Endothelial cell (in vitro differentiated cells): ENCODE results near the gene TUBA1B. TPM values are rescaled to one million over a fixed set of nuclear protein-coding genes. Genes with fewer than 3 reads are reported as not detected.

ENCODE experiments used
- DNase-seq: peaks from one replicate; pipeline ENCODE4 v3.0.0; 2021; ENCODE audit warnings: low spot score
- H3K27ac Mint-ChIP-seq: one replicate; pipeline ENCODE4 v1.8.0; 2021; ENCODE audit warnings: mixed read lengths, inconsistent platforms; ENCODE audit not compliant: unreplicated experiment
- H3K27me3 Mint-ChIP-seq: one replicate; pipeline ENCODE4 v1.8.0; 2021; ENCODE audit warnings: mild to moderate bottlenecking, moderate library complexity, mixed read lengths, inconsistent platforms; ENCODE audit not compliant: unreplicated experiment
- H3K36me3 Mint-ChIP-seq: one replicate; pipeline ENCODE4 v1.8.0; 2021; ENCODE audit warnings: mild to moderate bottlenecking, low read depth, mixed read lengths, inconsistent platforms; ENCODE audit not compliant: unreplicated experiment
- H3K4me1 Mint-ChIP-seq: one replicate; pipeline ENCODE4 v1.8.0; 2021; ENCODE audit warnings: mild to moderate bottlenecking, mixed read lengths, inconsistent platforms; ENCODE audit not compliant: unreplicated experiment
- H3K4me3 Mint-ChIP-seq: one replicate; pipeline ENCODE4 v1.8.0; 2021; ENCODE audit warnings: mild to moderate bottlenecking, mixed read lengths, inconsistent platforms; ENCODE audit not compliant: unreplicated experiment
- H3K9me3 Mint-ChIP-seq: one replicate; pipeline ENCODE4 v1.8.0; 2021; ENCODE audit warnings: mixed read lengths, inconsistent platforms; ENCODE audit not compliant: unreplicated experiment
- CTCF ChIP-seq: fragments of 200-600 bp; sonication (generic); IDR thresholded peaks from one replicate; pipeline ENCODE4 v1.5.0; 2021; ENCODE audit warnings: antibody characterized with exemption; ENCODE audit not compliant: unreplicated experiment
- total RNA-seq: library from RNA; stranded (reverse); fragmentation: NEBNext Ultra II Directional; extraction: Animal tissue kit (Norgen Biotek cat#: 25700); gene quantifications from one replicate; pipeline ENCODE4 v1.2.1, GENCODE V29; 2021; ENCODE audit not compliant: unreplicated experiment

The TUBA1B gene
- total RNA-seq, 1 donor from 2014 or later: 915 TPM

- Mint-ChIP-seq H3K27me3 (peaks cover 11% of the 10 kb centered on the region), H3K4me3 (no peak overlapping the region), H3K36me3 (no peaks in the 10 kb centered on the region), H3K4me1 (peaks cover 9% of the 10 kb centered on the region), H3K9me3 (no peaks in the 10 kb centered on the region), H3K27ac (no peak overlapping the region)
- DNase-seq: no peak
- TF ChIP-seq CTCF: no peak
Measured at GRCh38 chr12:49084438-49084837, 46.8 kb downstream of the TUBA1B start.

DNA sequence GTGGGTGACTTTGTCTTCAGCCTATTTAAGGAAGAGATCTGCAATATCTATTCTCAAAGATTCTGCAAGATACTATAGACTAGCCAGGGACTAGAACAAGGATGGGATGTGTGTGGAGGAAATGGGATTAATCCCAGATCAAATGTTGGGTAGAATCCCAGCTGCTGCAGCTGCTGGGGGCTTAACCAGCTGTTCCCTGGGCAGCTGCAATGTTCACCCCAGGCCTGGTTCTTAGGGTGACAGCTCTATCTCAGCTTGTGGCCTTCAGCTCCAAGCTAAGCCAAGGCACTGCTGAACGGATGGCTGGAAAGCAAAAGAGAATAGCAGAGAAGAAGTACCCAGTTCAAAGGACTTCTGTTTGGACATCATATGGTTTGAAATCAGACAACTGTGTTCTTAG, 51.4 kb downstream of the TUBA1B start:
- Mint-ChIP-seq H3K27ac (no peak overlapping the region), H3K36me3 (no peaks in the 10 kb centered on the region), H3K4me3 (no peak overlapping the region), H3K9me3 (no peaks in the 10 kb centered on the region), H3K4me1 (no peaks in the 10 kb centered on the region), H3K27me3 (peaks cover 3% of the 10 kb centered on the region)
- no peak for TF ChIP-seq CTCF
- DNase-seq: no peak

Other genes with a start within 250 kb of the TUBA1B start
- 16.0 TPM for gene FKBP11, start 205.9 kb downstream of the TUBA1B start, total RNA-seq
- gene ARF3, start 173.9 kb downstream of the TUBA1B start, total RNA-seq: 307 TPM
- 0.33 TPM for gene WNT10B, start 159.7 kb downstream of the TUBA1B start, total RNA-seq
- gene WNT1, start 153.1 kb downstream of the TUBA1B start, total RNA-seq: not detected
- gene DDN, start 132.0 kb downstream of the TUBA1B start, total RNA-seq: 0.10 TPM
- gene PRKAG1, start 112.6 kb downstream of the TUBA1B start, total RNA-seq: 24.0 TPM
- gene KMT2D, start 70.6 kb downstream of the TUBA1B start, total RNA-seq: 135 TPM
- 3.2 TPM for gene RHEBL1, start 61.4 kb downstream of the TUBA1B start, total RNA-seq
- 0.46 TPM for gene DHH, start 36.6 kb downstream of the TUBA1B start, total RNA-seq
- 175 TPM for gene LMBR1L, start 20.5 kb downstream of the TUBA1B start, total RNA-seq
- 924 TPM for gene TUBA1A, start 57.7 kb upstream of the TUBA1B start, total RNA-seq
- gene TUBA1C, start 133.7 kb upstream of the TUBA1B start, total RNA-seq: 129 TPM
- gene PRPH, start 163.8 kb upstream of the TUBA1B start, total RNA-seq: not detected
- gene TROAP, start 191.9 kb upstream of the TUBA1B start, total RNA-seq: 12.4 TPM
- gene C1QL4, start 205.8 kb upstream of the TUBA1B start, total RNA-seq: not detected
- 1.8 TPM for gene DNAJC22, start 215.5 kb upstream of the TUBA1B start, total RNA-seq
- 37.3 TPM for gene SPATS2, start 236.1 kb upstream of the TUBA1B start, total RNA-seq